Measurements from ENCODE around the gene MR1.
"Not testable (repeated sequence)": the region's sequence is repeated elsewhere in the genome, so short reads cannot be mapped to it uniquely, and the experiment has no call there.

Gene MR1

DNA sequence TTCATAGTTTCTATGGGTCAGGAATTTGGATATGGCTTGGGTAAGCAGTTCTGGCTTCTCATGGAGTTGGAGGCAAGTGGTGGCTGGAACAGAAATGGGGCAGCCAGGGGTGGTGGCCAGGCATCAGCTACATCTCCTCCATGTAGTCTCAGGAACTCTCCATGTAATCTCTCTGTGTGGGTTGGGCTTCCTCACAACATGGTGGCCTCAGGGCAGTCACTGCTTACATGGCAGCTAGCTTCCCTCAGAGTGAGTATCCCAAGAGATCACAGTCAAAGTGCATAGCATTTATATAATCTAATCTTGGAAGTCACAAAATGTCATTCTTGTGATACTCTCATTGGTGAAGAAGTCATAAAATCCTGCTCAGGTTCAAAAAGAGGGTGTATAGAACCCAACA lies 25.7 kb downstream of the MR1 start (continued):
- TF ChIP-seq, protein P1, sequence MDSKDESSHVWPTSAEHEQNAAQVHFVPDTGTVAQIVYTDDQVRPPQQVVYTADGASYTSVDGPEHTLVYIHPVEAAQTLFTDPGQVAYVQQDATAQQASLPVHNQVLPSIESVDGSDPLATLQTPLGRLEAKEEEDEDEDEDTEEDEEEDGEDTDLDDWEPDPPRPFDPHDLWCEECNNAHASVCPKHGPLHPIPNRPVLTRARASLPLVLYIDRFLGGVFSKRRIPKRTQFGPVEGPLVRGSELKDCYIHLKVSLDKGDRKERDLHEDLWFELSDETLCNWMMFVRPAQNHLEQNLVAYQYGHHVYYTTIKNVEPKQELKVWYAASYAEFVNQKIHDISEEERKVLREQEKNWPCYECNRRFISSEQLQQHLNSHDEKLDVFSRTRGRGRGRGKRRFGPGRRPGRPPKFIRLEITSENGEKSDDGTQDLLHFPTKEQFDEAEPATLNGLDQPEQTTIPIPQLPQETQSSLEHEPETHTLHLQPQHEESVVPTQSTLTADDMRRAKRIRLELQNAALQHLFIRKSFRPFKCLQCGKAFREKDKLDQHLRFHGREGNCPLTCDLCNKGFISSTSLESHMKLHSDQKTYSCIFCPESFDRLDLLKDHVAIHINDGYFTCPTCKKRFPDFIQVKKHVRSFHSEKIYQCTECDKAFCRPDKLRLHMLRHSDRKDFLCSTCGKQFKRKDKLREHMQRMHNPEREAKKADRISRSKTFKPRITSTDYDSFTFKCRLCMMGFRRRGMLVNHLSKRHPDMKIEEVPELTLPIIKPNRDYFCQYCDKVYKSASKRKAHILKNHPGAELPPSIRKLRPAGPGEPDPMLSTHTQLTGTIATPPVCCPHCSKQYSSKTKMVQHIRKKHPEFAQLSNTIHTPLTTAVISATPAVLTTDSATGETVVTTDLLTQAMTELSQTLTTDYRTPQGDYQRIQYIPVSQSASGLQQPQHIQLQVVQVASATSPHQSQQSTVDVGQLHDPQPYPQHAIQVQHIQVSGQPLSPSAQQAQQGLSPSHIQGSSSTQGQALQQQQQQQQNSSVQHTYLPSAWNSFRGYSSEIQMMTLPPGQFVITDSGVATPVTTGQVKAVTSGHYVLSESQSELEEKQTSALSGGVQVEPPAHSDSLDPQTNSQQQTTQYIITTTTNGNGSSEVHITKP (tag by site-specific recombination; IDR thresholded peaks at IDR 0.05) = no peak
- TF ChIP-seq, protein P2, sequence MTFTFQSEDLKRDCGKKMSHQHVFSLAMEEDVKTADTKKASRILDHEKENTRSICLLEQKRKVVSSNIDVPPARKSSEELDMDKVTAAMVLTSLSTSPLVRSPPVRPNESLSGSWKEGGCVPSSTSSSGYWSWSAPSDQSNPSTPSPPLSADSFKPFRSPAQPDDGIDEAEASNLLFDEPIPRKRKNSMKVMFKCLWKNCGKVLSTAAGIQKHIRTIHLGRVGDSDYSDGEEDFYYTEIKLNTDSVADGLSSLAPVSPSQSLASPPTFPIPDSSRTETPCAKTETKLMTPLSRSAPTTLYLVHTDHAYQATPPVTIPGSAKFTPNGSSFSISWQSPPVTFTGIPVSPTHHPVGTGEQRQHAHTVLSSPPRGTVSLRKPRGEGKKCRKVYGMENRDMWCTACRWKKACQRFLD (tag by site-specific recombination; IDR thresholded peaks at IDR 0.05) = no peak
- TF ChIP-seq ZNF664 (tag by site-specific recombination; IDR thresholded peaks at IDR 0.05) (no peak), ZNF792 (tag by site-specific recombination; IDR thresholded peaks at IDR 0.05) (no peak), ZNF311 (tag by site-specific recombination; IDR thresholded peaks at IDR 0.05; ENCODE audit: borderline replicate concordance) (no peak), ZBTB48 (tag by site-specific recombination; IDR thresholded peaks at IDR 0.05) (no peak), YY1 (tag by site-specific recombination; IDR thresholded peaks at IDR 0.05) (no peak), ZNF16 (tag by site-specific recombination; IDR thresholded peaks at IDR 0.05; ENCODE audit: low read depth) (no peak), ZNF48 (tag by site-specific recombination; IDR thresholded peaks at IDR 0.05) (no peak), ZIC2 (tag by site-specific recombination; IDR thresholded peaks at IDR 0.05) (no peak)
- TF ChIP-seq, protein P3, sequence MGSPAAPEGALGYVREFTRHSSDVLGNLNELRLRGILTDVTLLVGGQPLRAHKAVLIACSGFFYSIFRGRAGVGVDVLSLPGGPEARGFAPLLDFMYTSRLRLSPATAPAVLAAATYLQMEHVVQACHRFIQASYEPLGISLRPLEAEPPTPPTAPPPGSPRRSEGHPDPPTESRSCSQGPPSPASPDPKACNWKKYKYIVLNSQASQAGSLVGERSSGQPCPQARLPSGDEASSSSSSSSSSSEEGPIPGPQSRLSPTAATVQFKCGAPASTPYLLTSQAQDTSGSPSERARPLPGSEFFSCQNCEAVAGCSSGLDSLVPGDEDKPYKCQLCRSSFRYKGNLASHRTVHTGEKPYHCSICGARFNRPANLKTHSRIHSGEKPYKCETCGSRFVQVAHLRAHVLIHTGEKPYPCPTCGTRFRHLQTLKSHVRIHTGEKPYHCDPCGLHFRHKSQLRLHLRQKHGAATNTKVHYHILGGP (tag by site-specific recombination; IDR thresholded peaks at IDR 0.05) = no peak

DNA sequence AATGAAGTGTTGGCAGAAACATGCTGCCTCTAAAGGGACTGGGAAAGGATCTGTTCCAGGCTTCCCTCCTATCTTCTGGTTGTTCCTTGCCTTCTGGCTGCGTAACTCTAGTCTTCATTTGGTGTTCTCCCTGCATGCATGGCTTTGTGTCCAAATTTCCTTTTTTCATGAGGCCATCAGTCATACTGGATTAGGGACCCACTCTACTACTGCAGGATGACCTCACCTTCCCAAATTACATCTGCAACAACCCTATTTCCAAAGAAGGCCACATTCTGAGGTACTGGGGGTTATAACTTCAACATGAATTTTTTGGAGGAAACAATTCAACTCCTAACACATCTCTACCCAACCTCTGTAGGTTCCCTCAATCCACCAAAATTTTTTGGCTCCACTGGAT lies 26.3 kb downstream of the MR1 start:
- Histone ChIP-seq H3K4me1 (ENCODE audit: control insufficient read depth, insufficient read depth, low read length) (no peaks in the 10 kb centered on the region), H3K9me3 (ENCODE audit: control insufficient read depth, insufficient read depth, low read depth, low read length) (no peaks in the 10 kb centered on the region), H3K36me3 (ENCODE audit: control insufficient read depth in 2 of 2, insufficient read depth in 1 of 2, low read length in 2 of 2) (no peaks in the 10 kb centered on the region), H3K4me3 (ENCODE audit: low read depth, low read length) (no peak overlapping the region), H3K27ac (ENCODE audit: extremely low read depth, low read depth, low read length) (no peak overlapping the region)
- no peak for TF ChIP-seq ZNF175 (tag by site-specific recombination; IDR thresholded peaks at IDR 0.05)
- no peak for TF ChIP-seq ZNF112 (tag by site-specific recombination; IDR thresholded peaks at IDR 0.05)
- TF ChIP-seq, protein P4, sequence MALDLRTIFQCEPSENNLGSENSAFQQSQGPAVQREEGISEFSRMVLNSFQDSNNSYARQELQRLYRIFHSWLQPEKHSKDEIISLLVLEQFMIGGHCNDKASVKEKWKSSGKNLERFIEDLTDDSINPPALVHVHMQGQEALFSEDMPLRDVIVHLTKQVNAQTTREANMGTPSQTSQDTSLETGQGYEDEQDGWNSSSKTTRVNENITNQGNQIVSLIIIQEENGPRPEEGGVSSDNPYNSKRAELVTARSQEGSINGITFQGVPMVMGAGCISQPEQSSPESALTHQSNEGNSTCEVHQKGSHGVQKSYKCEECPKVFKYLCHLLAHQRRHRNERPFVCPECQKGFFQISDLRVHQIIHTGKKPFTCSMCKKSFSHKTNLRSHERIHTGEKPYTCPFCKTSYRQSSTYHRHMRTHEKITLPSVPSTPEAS (tag by site-specific recombination; IDR thresholded peaks at IDR 0.05) = no peak
- no peak for TF ChIP-seq HOXA7 (CRISPR knock-in tag; IDR thresholded peaks at IDR 0.05; ENCODE audit: borderline replicate concordance)
- no peak for TF ChIP-seq OSR2 (tag by site-specific recombination; IDR thresholded peaks at IDR 0.05)
- TF ChIP-seq SCRT2 (tag by site-specific recombination; IDR thresholded peaks at IDR 0.05) = no peak
- TF ChIP-seq ZBTB48 (tag by site-specific recombination; IDR thresholded peaks at IDR 0.05) = no peak
- no peak for TF ChIP-seq ZNF214 (tag by site-specific recombination; IDR thresholded peaks at IDR 0.05; ENCODE audit: borderline replicate concordance)
- TF ChIP-seq ZNF473 (tag by site-specific recombination; IDR thresholded peaks at IDR 0.05) = no peak
- no peak for TF ChIP-seq ZNF274 (IDR thresholded peaks at IDR 0.05; ENCODE audit: low read length)
- no peak for TF ChIP-seq ZNF274 (tag by site-specific recombination; IDR thresholded peaks at IDR 0.05; ENCODE audit: borderline replicate concordance)
- no peak for TF ChIP-seq ZNF350 (tag by site-specific recombination; IDR thresholded peaks at IDR 0.05)
- no peak for TF ChIP-seq ZBTB8A (tag by site-specific recombination; IDR thresholded peaks at IDR 0.05)
- TF ChIP-seq ZNF830 (tag by site-specific recombination; IDR thresholded peaks at IDR 0.05; ENCODE audit: low read depth) = no peak
- no peak for TF ChIP-seq ZNF658 (tag by site-specific recombination; IDR thresholded peaks at IDR 0.05)
- TF ChIP-seq ZNF561 (tag by site-specific recombination; IDR thresholded peaks at IDR 0.05; ENCODE audit: borderline replicate concordance) = no peak
- no peak for TF ChIP-seq ZNF121 (tag by site-specific recombination; IDR thresholded peaks at IDR 0.05)
- POLR2A ChIA-PET = no interaction called here
- CTCF ChIA-PET = no interaction called here

DNA sequence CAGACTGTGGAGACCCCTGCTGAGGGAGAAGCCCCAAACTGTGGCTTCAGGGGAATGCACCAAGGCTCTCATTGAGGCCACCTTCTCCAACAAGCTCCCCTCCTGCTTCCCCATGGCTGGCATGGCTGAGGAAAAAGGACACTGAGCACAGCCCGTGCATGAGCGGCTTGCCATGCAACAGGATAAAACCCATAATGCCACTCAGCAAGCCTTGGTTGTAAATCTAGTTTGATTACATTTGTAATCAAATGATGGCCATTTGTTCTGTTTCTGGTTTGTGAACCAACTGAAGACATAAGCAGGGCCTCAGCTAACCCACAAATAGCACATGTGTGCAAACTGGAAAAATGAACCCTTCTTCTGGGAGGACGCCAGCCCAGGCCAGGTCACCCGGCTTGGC lies 27.2 kb downstream of the MR1 start:
- H3K36me3 ChIP-seq (ENCODE audit: control insufficient read depth in 2 of 2, insufficient read depth in 1 of 2, low read length in 2 of 2); H3K4me3 ChIP-seq (ENCODE audit: low read depth, low read length); POLR2A ChIA-PET; H3K9me3 ChIP-seq (ENCODE audit: control insufficient read depth, insufficient read depth, low read depth, low read length); H3K4me1 ChIP-seq (ENCODE audit: control insufficient read depth, insufficient read depth, low read length); H3K27ac ChIP-seq (ENCODE audit: extremely low read depth, low read depth, low read length): not testable (repeated sequence)
- CTCF ChIA-PET = interaction anchor here (1.1 to 1.2 kb wide), 2 partner anchors 81 to 82 kb away, joined by 3 read pairs; no protein-coding TSS in a partner anchor

Measured in HEK293 (cell line).